IPS-20b (cell line): ENCODE data around the gene MYPOP.
"Not testable (repeated sequence)": the region's sequence is repeated elsewhere in the genome, so short reads cannot be mapped to it uniquely, and the experiment has no call there.

Source experiments
- H3K27ac ChIP-seq: one replicate; pipeline ENCODE4 v1.5.1; 2013; ENCODE audit warnings: low read length
- H3K27me3 ChIP-seq: 2 replicates; pipeline ENCODE4 v1.6.1; 2013; ENCODE audit warnings: mild to moderate bottlenecking, low read length, inconsistent platforms; ENCODE audit not compliant: insufficient read depth
- H3K36me3 ChIP-seq: 2 replicates; pipeline ENCODE4 v1.6.1; 2013; ENCODE audit warnings: low read depth, mild to moderate bottlenecking, inconsistent platforms, low read length, moderate library complexity; ENCODE audit not compliant: insufficient read depth
- H3K4me1 ChIP-seq: 2 replicates; pipeline ENCODE4 v1.6.1; 2013; ENCODE audit warnings: mild to moderate bottlenecking, control low read depth, inconsistent platforms, low read length, moderate library complexity; ENCODE audit not compliant: insufficient read depth
- H3K4me3 ChIP-seq: 2 replicates; pipeline ENCODE4 v1.5.1; 2013; ENCODE audit warnings: mild to moderate bottlenecking, low read length, inconsistent platforms
- H3K9ac ChIP-seq: 2 replicates; pipeline ENCODE4 v1.6.1; 2013; ENCODE audit warnings: low read depth, mild to moderate bottlenecking, inconsistent platforms, low read length, moderate library complexity
- H3K9me3 ChIP-seq: 2 replicates; pipeline ENCODE4 v1.6.1; 2013; ENCODE audit warnings: mild to moderate bottlenecking, low read depth, low read length, inconsistent platforms; ENCODE audit not compliant: insufficient read depth

The MYPOP gene

DNA sequence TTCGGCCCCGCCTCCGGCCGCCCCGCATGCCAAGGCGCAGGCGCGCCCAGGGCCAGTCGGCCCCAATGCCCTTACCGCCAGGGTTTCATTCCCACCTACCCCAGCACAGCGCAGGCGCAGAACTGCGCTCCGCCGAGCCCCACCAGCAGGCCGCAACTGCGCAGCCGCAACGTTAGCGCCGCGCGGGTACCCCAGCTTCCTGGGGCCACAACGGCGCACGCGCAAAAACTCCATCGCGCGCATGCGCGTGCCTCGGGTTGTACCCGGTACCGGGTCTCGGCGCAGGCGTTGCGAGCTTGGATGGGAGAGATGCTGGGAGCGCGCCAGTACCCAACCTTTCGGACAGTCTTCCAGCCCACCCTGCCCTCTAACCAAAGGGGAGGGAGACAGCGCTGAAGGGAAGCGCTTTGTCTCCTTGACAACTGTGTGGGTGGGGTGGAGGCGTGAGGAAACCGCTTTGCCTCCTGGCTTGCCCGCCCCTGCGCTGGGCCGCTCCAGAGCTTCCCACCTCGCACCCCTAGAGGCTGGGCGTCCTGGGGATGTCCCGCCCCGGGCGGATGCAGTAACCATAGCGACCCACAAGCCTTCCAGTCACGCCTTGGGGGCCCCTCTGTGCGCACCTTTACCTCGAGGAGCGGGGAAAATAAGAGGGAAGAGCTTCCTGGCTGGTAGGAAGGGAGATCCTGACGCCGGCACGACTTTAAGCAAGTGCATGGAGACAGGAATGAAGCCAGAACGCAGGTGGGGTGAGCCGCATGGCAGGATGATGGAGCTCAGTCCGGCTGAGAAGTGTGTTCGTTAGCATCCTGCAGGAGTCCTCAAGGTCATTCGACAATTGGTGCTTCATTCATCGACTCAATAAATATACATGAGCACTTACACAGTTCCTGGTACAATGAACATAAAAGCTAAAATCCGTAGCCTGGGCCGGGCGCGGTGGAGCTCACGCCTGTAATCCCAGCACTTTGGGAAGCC lies 525 bp upstream of the MYPOP start:
- Histone ChIP-seq H3K27ac (peak overlapping the region; percentile 86), H3K27me3 (peaks cover 25% of the 10 kb centered on the region), H3K4me1 (peaks cover 3% of the 10 kb centered on the region; the same call in 1 of the 2 replicates), H3K9ac (peak overlapping the region; percentile 76; the same call in 1 of the 2 replicates), H3K4me3 (peak overlapping the region; percentile 89), H3K9me3 (no peaks in the 10 kb centered on the region), H3K36me3 (peaks cover 6% of the 10 kb centered on the region)

DNA sequence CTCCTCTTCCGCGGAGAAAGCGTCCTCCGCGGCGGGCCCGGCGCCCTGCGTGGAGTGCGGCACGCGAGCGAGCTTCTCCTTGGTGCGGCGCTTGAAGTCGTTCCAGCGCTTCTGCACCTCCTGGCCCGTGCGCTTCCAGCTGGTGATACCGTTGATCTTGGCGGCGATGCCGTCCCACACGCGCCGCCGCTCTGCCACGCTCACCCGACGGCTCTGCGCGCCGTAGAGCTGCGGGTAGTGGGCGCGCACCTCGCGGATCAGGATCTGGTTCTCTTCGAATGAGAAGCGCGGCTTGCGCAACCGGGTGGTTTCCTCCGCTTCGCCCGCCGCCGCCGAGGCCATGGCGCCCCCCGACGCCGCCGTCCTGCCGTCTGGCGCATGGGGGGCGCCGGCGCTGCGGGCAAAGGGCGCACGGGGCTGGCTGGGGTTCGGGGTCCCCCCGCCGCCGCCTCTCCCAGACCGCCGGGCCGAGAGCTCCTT lies 941 bp downstream of the MYPOP start:
- Histone ChIP-seq H3K36me3 (peaks cover 6% of the 10 kb centered on the region), H3K9me3 (no peaks in the 10 kb centered on the region), H3K27me3 (peaks cover 25% of the 10 kb centered on the region), H3K27ac (no peak overlapping the region), H3K9ac (no peak overlapping the region), H3K4me3 (peak overlapping the region; percentile 89; the same call in 1 of the 2 replicates), H3K4me1 (peaks cover 3% of the 10 kb centered on the region; the same call in 1 of the 2 replicates)

DNA sequence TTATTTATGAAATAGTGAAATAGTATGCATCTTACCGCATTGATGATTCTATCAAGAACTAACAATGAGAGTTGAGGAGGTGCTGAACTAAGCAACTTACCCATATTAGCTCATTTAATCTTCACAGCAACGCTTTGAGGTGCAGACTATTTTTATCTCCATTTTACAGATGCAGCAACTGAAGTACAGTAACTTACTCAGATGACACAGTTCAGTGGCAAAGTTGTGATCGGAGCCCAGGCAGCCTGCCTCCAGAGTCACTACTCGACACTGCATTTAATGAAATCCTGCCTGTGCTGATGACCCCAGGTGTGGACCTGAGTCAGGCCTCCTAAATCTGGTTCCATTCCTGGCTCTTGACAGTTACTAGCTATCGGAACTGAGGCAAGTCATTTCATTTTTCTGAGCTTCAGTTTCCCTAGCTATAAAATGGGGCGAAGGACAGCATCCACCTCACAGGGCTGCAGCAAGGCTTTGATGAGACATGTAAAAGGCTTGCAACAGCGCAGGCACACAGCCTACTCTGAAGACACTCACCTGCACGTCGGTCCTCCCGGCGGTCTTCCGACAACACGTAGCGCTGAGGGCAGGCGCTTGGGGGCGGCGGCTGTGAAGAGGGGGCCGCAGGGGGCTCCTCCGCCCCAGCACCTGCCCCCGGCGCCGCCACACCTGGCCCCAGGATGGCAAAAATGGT lies 1.5 kb downstream of the MYPOP start:
- no peak overlapping the region for H3K27ac ChIP-seq
- H3K9ac ChIP-seq, result no peak overlapping the region
- no peaks in the 10 kb centered on the region for H3K9me3 ChIP-seq
- peaks cover 25% of the 10 kb centered on the region for H3K27me3 ChIP-seq
- peaks cover 6% of the 10 kb centered on the region for H3K36me3 ChIP-seq
- peaks cover 3% of the 10 kb centered on the region; the same call in 1 of the 2 replicates for H3K4me1 ChIP-seq
- H3K4me3 ChIP-seq, result peak overlapping the region; percentile 89; the same call in 1 of the 2 replicates

DNA sequence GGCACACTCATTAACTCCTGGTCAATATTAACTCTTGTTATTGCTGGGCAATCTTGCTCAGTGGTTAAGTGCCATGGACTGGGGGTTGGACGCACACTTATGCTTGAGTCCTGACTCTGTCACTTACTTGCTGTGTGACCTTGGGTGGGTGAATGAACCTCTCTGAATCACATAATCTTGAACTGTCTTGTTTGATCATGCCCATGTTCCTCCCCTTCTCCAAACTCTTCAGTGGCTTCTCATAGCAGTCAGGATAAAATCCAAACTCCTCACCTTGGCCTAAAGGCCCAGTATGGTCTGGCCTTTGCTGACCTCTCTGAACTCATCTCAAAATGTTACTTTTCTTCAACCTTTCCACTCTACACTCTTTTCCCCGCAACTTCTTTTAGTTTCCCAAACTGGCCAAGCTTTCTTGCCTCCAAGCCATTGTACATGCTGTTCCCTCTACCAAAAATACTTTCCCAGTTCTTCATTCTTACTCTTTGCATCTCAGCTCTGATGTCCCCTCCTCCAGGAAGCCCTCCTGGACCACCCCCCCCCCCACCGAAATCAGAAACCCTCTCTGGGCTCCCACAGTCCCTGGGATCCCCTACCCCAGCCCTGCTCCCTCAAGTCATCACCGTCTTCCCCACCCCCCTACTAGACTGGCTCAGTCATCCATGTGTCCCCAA lies 2.4 kb downstream of the MYPOP start:
- H3K9me3 ChIP-seq, result no peaks in the 10 kb centered on the region

DNA sequence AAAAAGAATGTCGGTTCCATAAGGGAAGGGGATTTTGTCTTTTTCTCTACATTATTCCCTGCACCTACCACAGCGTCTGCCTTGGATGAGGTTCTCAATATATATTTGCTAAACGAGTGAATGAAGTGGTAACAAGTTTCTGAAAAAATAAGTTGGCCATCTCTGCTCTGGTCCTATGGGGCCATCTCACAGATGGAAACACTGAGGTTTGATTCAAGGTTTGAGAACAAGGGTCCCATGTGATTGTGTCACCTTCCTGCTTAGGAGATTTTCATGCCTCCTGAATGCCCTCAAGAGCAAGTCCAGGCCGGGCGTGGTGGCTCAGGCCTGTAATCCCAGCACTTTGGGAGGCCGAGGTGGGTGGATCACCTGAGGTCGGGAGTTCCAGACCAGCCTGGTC lies 3.2 kb downstream of the MYPOP start:
- peaks cover 3% of the 10 kb centered on the region; the same call in 1 of the 2 replicates for H3K4me1 ChIP-seq
- no peak overlapping the region for H3K4me3 ChIP-seq

More for the DNA sequence above, 2.4 kb downstream of the MYPOP start:
- Histone ChIP-seq H3K36me3 (peaks cover 6% of the 10 kb centered on the region), H3K4me1 (peaks cover 3% of the 10 kb centered on the region; the same call in 1 of the 2 replicates), H3K27me3 (peaks cover 25% of the 10 kb centered on the region), H3K27ac (no peak overlapping the region), H3K4me3 (no peak overlapping the region), H3K9ac (no peak overlapping the region)

DNA sequence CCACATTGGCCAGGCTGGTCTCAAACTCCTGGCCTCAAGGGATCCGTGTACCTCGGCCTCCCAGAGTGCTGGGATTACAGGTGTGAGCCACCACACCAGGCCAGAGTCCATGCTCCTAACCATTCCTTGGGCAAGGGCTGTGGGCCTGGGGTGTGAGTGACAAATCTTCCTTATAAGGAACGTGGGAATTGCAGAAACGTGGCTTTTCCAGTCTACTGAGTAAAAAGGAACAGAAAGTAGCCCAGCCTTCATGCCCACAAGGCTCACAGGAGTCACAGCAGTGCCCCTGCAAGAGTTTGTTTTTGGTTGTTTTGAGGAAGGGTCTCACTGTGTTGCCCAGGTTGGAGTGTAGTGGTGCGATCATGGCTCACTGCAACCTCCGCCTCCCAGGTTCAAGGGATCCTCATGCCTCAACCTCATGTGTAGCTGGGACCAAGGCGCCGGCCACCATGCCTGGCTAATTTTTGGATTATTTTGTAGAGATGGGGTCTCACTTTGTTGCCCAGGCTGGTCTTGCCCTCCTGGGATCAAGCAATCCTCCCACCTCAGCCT lies 5.1 kb downstream of the MYPOP start:
- no peak overlapping the region for H3K27ac ChIP-seq
- peaks cover 6% of the 10 kb centered on the region for H3K36me3 ChIP-seq
- H3K9ac ChIP-seq, result no peak overlapping the region
- no peaks in the 10 kb centered on the region for H3K9me3 ChIP-seq
- peaks cover 3% of the 10 kb centered on the region; the same call in 1 of the 2 replicates for H3K4me1 ChIP-seq
- no peak overlapping the region for H3K4me3 ChIP-seq
- peaks cover 25% of the 10 kb centered on the region for H3K27me3 ChIP-seq

More for the DNA sequence above, 3.2 kb downstream of the MYPOP start:
- Histone ChIP-seq H3K9ac (no peak overlapping the region), H3K27ac (no peak overlapping the region), H3K36me3 (peaks cover 6% of the 10 kb centered on the region), H3K9me3 (no peaks in the 10 kb centered on the region), H3K27me3 (peaks cover 25% of the 10 kb centered on the region)

DNA sequence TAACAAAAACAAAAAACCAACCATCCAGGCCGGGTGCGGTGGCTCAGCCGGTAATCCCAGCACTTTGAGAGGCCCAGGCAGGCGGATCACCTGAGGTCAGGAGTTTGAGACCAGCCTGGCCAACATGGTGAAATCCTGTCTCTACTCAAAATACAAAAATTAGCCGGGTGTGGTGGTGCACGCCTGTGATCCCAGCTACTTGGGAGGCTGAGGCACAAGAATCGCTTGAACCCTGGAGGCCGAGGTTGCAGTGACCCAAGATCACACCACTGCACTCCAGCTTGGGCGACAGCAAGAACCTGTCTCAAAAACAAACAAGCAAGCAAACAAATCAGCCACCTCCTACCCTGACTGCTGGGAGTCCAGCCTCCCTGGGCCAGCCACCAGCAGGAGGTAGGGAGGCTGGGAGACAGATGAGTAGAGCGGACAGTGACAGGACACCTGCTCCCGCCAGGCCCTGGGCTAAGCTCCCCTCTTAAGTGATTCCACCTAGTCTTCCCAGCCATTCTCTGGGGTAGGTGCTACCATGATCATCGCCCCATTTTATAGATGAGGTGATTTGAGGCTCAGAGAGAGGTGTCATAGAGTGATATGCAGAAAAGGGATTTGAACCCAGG lies 6.3 kb downstream of the MYPOP start:
- peaks cover 14% of the 10 kb centered on the region for H3K27me3 ChIP-seq
- H3K27ac ChIP-seq, H3K4me1 ChIP-seq, H3K36me3 ChIP-seq, H3K9me3 ChIP-seq, H3K4me3 ChIP-seq, H3K9ac ChIP-seq: not testable (repeated sequence)

DNA sequence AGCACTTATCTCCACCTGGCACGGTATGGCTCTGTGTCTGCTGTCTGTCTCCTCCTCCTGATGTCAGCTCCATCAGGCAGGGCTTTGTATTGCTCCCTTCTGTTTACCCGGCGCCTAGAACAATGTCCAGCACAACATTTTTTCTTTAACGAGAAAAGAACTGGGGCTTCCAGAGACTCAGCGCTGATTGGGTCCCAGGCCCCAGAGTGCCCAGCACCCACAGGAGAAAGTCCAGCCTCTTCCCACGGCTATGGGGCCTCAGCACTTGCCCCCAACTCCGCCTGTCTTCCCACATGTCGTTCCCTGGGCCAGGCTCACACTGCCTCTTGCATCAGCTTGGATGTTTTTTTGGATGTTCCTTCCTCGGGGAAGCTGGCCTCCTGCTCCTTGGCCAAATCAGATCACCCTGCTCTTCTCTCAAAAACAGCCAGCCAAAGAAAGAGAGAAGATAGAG lies 6.9 kb downstream of the MYPOP start:
- Histone ChIP-seq H3K9me3 (no peaks in the 10 kb centered on the region), H3K36me3 (peaks cover 6% of the 10 kb centered on the region), H3K4me3 (no peak overlapping the region), H3K9ac (no peak overlapping the region), H3K27ac (no peak overlapping the region), H3K4me1 (no peaks in the 10 kb centered on the region), H3K27me3 (peaks cover 8% of the 10 kb centered on the region)

DNA sequence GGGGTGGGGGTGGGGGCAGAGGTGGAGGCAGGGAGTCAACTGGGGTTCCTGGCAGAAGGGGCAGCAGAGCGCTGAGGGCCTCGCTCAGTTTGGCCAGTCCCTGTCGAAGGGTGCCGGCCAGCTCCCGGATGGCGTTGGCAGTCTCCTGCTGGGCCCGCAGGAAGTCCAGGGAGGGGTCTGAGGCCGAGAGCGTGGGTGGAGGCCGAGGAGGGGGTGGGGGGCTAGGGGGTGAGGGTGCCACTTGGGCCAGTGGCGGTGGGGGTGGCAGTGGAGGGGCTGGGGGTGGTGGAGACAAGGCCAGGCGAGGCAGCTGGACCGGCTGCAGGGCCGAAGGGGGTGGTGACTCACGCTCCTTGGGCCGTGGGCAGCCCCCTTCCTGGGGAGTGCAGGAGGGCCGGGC lies 11.5 kb downstream of the MYPOP start:
- no peaks in the 10 kb centered on the region for H3K36me3 ChIP-seq
- no peak overlapping the region for H3K9ac ChIP-seq
- H3K4me3 ChIP-seq, result no peak overlapping the region
- no peaks in the 10 kb centered on the region for H3K27me3 ChIP-seq
- no peaks in the 10 kb centered on the region for H3K9me3 ChIP-seq
- no peaks in the 10 kb centered on the region for H3K4me1 ChIP-seq
- no peak overlapping the region for H3K27ac ChIP-seq

DNA sequence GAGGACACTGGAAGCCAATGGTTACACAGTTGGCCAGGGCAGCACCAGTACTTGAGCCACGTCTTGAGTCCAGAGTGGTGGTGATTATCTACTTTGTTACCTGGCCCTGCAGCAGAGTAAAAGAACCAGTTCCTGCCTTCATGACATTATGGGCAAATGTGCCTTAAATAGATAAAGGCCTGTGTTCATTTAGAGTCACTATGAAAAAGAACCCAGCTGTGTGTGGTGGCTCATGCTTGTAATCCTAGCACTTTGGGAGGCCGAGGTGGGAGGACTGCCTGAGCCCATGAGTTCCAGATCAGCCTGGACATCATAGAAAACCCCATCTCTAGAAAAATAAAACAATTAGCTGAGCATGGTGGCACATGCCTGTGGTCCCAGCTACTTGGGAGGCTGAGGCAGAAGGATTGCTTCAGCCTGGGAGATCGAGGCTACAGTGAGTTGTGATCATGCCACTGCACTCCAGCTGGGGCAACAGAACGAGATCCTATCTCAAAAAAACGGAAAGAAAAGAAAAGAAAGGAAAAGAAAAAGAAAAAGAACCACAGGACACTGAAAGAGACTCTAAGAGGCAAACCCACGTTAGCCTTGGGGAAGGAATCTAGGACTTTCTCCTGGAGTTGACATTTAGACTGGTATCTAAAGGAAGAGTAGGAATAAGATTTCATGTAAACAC lies 13.1 kb downstream of the MYPOP start:
- no peak overlapping the region for H3K4me3 ChIP-seq
- H3K36me3 ChIP-seq, result no peaks in the 10 kb centered on the region
- H3K4me1 ChIP-seq, result no peaks in the 10 kb centered on the region
- no peak overlapping the region for H3K27ac ChIP-seq
- H3K27me3 ChIP-seq, result no peaks in the 10 kb centered on the region
- no peaks in the 10 kb centered on the region for H3K9me3 ChIP-seq
- H3K9ac ChIP-seq, result no peak overlapping the region
